Caco-2 (cell line): ENCODE data around the gene BMP7. TPM values are rescaled to one million over a fixed set of nuclear protein-coding genes. Genes with fewer than 3 reads are reported as not detected.

Experiments
- BruUV-seq: library from RNA; stranded (reverse); fragments of 400-500 nt; replicated peaks from 2 replicates; lab custom pipeline; 2021; lab: Mats Ljungman, UMichigan
- CTCF ChIA-PET: fragments of 300-600 bp; sonication (Branson Sonifier 250); formaldehyde crosslinking; loops from one replicate; lab custom pipeline; 2022; ENCODE audit warnings: antibody characterized with exemption; lab: Charles Lee
- POLR2A ChIA-PET: fragments of 300-600 bp; sonication (Branson Sonifier 250); formaldehyde crosslinking; loops from one replicate; lab custom pipeline; 2022; ENCODE audit warnings: antibody characterized with exemption; lab: Charles Lee
- DNase-seq, 2 experiments: peaks; one replicate each; pipeline versions ENCODE4 v3.0.0 to v3.0.0-alpha.2; 2020 to 2022
- H3K27me3 ChIP-seq: replicated peaks from 2 replicates; pipeline ENCODE4 v1.6.0; 2011; ENCODE audit warnings: low read length; ENCODE audit not compliant: control insufficient read depth, insufficient read depth
- H3K36me3 ChIP-seq: 2 replicates; pipeline ENCODE4 v1.5.1; 2011; ENCODE audit warnings: low read length; ENCODE audit not compliant: control insufficient read depth, insufficient read depth
- H3K4me1 ChIP-seq: fragments of 250-450 bp; sonication (Bioruptor Pico); 2 replicates; pipeline ENCODE4 v1.5.1; 2020; ENCODE audit warnings: mild to moderate bottlenecking
- H3K4me3 ChIP-seq: 2 replicates; pipeline ENCODE4 v1.5.1; 2011; ENCODE audit warnings: low read depth, mild to moderate bottlenecking, control low read depth, low read length
- H3K9me3 ChIP-seq: fragments of 250-450 bp; sonication (Bioruptor Pico); 2 replicates; pipeline ENCODE4 v1.5.1; 2020; ENCODE audit warnings: mild to moderate bottlenecking, moderate library complexity
- H3K27ac Mint-ChIP-seq: one replicate; pipeline ENCODE4 v1.8.0; 2022; ENCODE audit warnings: mixed read lengths; ENCODE audit not compliant: unreplicated experiment
- H3K27me3 Mint-ChIP-seq: one replicate; pipeline ENCODE4 v1.8.0; 2022; ENCODE audit warnings: mixed read lengths; ENCODE audit not compliant: insufficient read depth, unreplicated experiment
- H3K36me3 Mint-ChIP-seq: one replicate; pipeline ENCODE4 v1.8.0; 2022; ENCODE audit warnings: mild to moderate bottlenecking, mixed read lengths; ENCODE audit not compliant: insufficient read depth, unreplicated experiment
- H3K4me1 Mint-ChIP-seq: one replicate; pipeline ENCODE4 v1.8.0; 2022; ENCODE audit warnings: low read depth, mixed read lengths; ENCODE audit not compliant: unreplicated experiment
- H3K4me3 Mint-ChIP-seq: one replicate; pipeline ENCODE4 v1.8.0; 2022; ENCODE audit warnings: mild to moderate bottlenecking, moderate library complexity, mixed read lengths; ENCODE audit not compliant: unreplicated experiment
- H3K9me3 Mint-ChIP-seq: one replicate; pipeline ENCODE4 v1.8.0; 2022; ENCODE audit warnings: mixed read lengths; ENCODE audit not compliant: unreplicated experiment
- intact Hi-C: fragments of 100-400 bp; cut with micrococcal nuclease; formaldehyde crosslinking; loops from one replicate; pipeline ENCODE4 v1.10.0; 2022; ENCODE audit not compliant: unreplicated experiment
- total RNA-seq: library from RNA; stranded (reverse); gene quantifications from 2 replicates; pipeline ENCODE4 v1.2.3, GENCODE V29; 2022
- TF ChIP-seq, protein P1 (sequence below), 2 experiments: fragments of 200-600 bp in 1 of 2; IDR thresholded peaks; 1 replicate in 1 of 2; 2 replicates in 1 of 2; pipeline versions ENCODE4 v1.5.1 to v1.8.0; 2011 to 2022; ENCODE audit warnings: antibody characterized with exemption in 1 of 2, control low read depth in 1 of 2, inconsistent platforms in 1 of 2, low read depth in 1 of 2, low read length in 1 of 2, mild to moderate bottlenecking in 1 of 2, moderate library complexity in 1 of 2; ENCODE audit not compliant: insufficient read depth in 1 of 2, severe bottlenecking in 1 of 2, unreplicated experiment in 1 of 2

The BMP7 gene
- total RNA-seq, 1 experiment from 2014 or later = 317 TPM

DNA sequence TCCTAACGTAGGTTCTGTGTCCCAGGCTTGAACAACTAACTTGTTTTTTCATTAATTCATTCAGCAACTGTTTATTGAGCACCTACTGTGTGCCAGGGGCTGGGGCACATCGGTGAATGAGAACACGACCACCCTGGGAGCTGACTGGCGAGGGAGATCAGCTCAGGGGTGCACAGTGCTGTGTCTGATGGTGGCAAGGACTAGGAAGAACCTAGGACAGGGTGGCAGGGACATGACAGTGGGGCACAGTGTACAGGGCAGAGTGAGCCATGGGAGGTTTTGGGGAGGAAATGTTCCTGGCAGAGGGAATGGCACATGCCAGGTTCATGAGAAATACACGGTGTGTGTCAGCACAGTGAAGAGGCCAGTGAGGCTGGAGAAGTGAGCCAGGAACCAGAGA, 76.7 kb downstream of the BMP7 start:
- Mint-ChIP-seq H3K27ac (peak overlapping the region; percentile 5), H3K36me3 (peaks cover 91% of the 10 kb centered on the region), H3K27me3 (no peaks in the 10 kb centered on the region), H3K9me3 (peaks cover 9% of the 10 kb centered on the region), H3K4me1 (peaks cover 13% of the 10 kb centered on the region), H3K4me3 (peak overlapping the region; percentile 1)
- intact Hi-C loops = no loop called here
- ChIA-PET CTCF (no interaction called here), POLR2A (interaction anchor here (1.3 kb wide), 1 partner anchor 76 kb away, joined by 3 read pairs; no protein-coding TSS in a partner anchor)
- H3K9me3 ChIP-seq = no peaks in the 10 kb centered on the region
- no peak for DNase-seq
- H3K27me3 ChIP-seq = no peaks in the 10 kb centered on the region
- no peaks in the 10 kb centered on the region for H3K36me3 ChIP-seq
- no peak overlapping the region for H3K4me3 ChIP-seq
- no TSS peak for BruUV-seq
- no peaks in the 10 kb centered on the region for H3K4me1 ChIP-seq
- TF ChIP-seq, protein P1, sequence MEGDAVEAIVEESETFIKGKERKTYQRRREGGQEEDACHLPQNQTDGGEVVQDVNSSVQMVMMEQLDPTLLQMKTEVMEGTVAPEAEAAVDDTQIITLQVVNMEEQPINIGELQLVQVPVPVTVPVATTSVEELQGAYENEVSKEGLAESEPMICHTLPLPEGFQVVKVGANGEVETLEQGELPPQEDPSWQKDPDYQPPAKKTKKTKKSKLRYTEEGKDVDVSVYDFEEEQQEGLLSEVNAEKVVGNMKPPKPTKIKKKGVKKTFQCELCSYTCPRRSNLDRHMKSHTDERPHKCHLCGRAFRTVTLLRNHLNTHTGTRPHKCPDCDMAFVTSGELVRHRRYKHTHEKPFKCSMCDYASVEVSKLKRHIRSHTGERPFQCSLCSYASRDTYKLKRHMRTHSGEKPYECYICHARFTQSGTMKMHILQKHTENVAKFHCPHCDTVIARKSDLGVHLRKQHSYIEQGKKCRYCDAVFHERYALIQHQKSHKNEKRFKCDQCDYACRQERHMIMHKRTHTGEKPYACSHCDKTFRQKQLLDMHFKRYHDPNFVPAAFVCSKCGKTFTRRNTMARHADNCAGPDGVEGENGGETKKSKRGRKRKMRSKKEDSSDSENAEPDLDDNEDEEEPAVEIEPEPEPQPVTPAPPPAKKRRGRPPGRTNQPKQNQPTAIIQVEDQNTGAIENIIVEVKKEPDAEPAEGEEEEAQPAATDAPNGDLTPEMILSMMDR (IDR thresholded peaks at IDR 0.05; ENCODE audit: insufficient read depth in 1 of 2, low read depth in 1 of 2, low read length in 1 of 2, severe bottlenecking in 1 of 2, unreplicated experiment in 1 of 2) = no peak

- TF ChIP-seq, protein P1 (IDR thresholded peaks at IDR 0.05; ENCODE audit: insufficient read depth in 1 of 2, low read depth in 1 of 2, low read length in 1 of 2, severe bottlenecking in 1 of 2, unreplicated experiment in 1 of 2) = no peak
- Mint-ChIP-seq H3K4me1 (peaks cover 13% of the 10 kb centered on the region), H3K27ac (peak overlapping the region; percentile 5), H3K36me3 (peaks cover 91% of the 10 kb centered on the region), H3K4me3 (no peak overlapping the region), H3K9me3 (peaks cover 10% of the 10 kb centered on the region), H3K27me3 (no peaks in the 10 kb centered on the region)
- H3K36me3 ChIP-seq = no peaks in the 10 kb centered on the region
- no peak overlapping the region for H3K4me3 ChIP-seq
- POLR2A ChIA-PET = interaction anchor here (1.3 kb wide), 1 partner anchor 77 kb away, joined by 3 read pairs; no protein-coding TSS in a partner anchor
- intact Hi-C loops = no loop called here
- H3K27me3 ChIP-seq = no peaks in the 10 kb centered on the region
- no peaks in the 10 kb centered on the region for H3K4me1 ChIP-seq
- no peak for DNase-seq
- BruUV-seq = no TSS peak
- CTCF ChIA-PET = no interaction called here
- H3K9me3 ChIP-seq = no peaks in the 10 kb centered on the region
Observed at GRCh38 chr20:57188576-57189079, 77.8 kb downstream of the BMP7 start.

- Histone ChIP-seq H3K27me3 (no peaks in the 10 kb centered on the region), H3K4me1 (no peaks in the 10 kb centered on the region), H3K4me3 (no peak overlapping the region), H3K36me3 (no peaks in the 10 kb centered on the region), H3K9me3 (no peaks in the 10 kb centered on the region)
- no peak for DNase-seq
- Mint-ChIP-seq H3K4me3 (no peak overlapping the region), H3K27ac (no peak overlapping the region), H3K36me3 (peaks cover 91% of the 10 kb centered on the region), H3K27me3 (no peaks in the 10 kb centered on the region), H3K9me3 (peaks cover 10% of the 10 kb centered on the region), H3K4me1 (peaks cover 13% of the 10 kb centered on the region)
- TF ChIP-seq, protein P1 (IDR thresholded peaks at IDR 0.05; ENCODE audit: insufficient read depth in 1 of 2, low read depth in 1 of 2, low read length in 1 of 2, severe bottlenecking in 1 of 2, unreplicated experiment in 1 of 2) = no peak
- CTCF ChIA-PET = no interaction called here
- intact Hi-C loops = no loop called here
- BruUV-seq = no TSS peak
- POLR2A ChIA-PET = no interaction called here
Observed at GRCh38 chr20:57188056-57188455, 78.4 kb downstream of the BMP7 start.
